Tibial nerve (tissue), 4 donors: ENCODE data around the gene ARL8A. TPM values are rescaled to one million over a fixed set of nuclear protein-coding genes. Genes with fewer than 3 reads are reported as not detected.
A peak's percentile ranks its signal among the peaks of the same experiment; 100 is the strongest.

Experiments used
- DNase-seq, 2 donors: peaks; one replicate each; pipeline ENCODE4 v3.0.0-alpha.2; 2019; ENCODE audit warnings: low spot score in 2 of 2
- H3K27ac ChIP-seq, 4 donors: fragments of 200-600 bp; sonication (generic) in 3 of 4; one replicate each; pipeline ENCODE4 v1.5.1; 2017 to 2019; ENCODE audit warnings: mild to moderate bottlenecking in 1 of 4
- H3K27me3 ChIP-seq, 2 donors: fragments of 200-600 bp; sonication (generic) in 1 of 2; one replicate each; pipeline versions ENCODE4 v1.5.1 to v1.6.0; 2017 to 2019
- H3K36me3 ChIP-seq, 3 donors: fragments of 200-600 bp; sonication (generic); one replicate each; pipeline ENCODE4 v1.5.1; 2018 to 2019
- H3K4me1 ChIP-seq, 4 donors: fragments of 200-600 bp; sonication (generic) in 3 of 4; one replicate each; pipeline ENCODE4 v1.5.1; 2017 to 2019
- H3K4me3 ChIP-seq, 4 donors: fragments of 200-600 bp; sonication (generic) in 3 of 4; one replicate each; pipeline ENCODE4 v1.5.1; 2017 to 2019; ENCODE audit warnings: mild to moderate bottlenecking in 1 of 4, moderate library complexity in 1 of 4
- H3K9me3 ChIP-seq, 4 donors: fragments of 200-600 bp; sonication (generic) in 3 of 4; one replicate each; pipeline ENCODE4 v1.5.1; 2017 to 2019
- EP300 ChIP-seq, 2 donors: sonication (generic); formaldehyde crosslinking; IDR thresholded peaks; one replicate each; pipeline ENCODE4 v1.6.1; 2017; ENCODE audit warnings: antibody characterized with exemption in 2 of 2, mild to moderate bottlenecking in 1 of 2
- POLR2A ChIP-seq, 2 donors: fragments of 450-650 bp; IDR thresholded peaks; one replicate each; pipeline ENCODE4 v1.6.1; 2017; ENCODE audit warnings: antibody characterized with exemption in 2 of 2, mild to moderate bottlenecking in 2 of 2, moderate library complexity in 2 of 2
- WGBS, 2 donors: methylation state at CpG; one replicate each; pipeline ENCODE4 v1.1.5; 2018; 5-methylcytosine and 5-hydroxymethylcytosine counted together
- total RNA-seq, 4 donors: library from RNA; depleted of rRNA; stranded (reverse); fragments of >200 nt; gene quantifications; one replicate each; pipeline ENCODE4 v1.1.0, GENCODE V29; 2016
- TF ChIP-seq, protein P1 (sequence below), 5 experiments: fragments of 200-600 bp in 3 of 5; fragments of 450-650 bp in 2 of 5; sonication (generic) in 3 of 5; IDR thresholded peaks; one replicate each; pipeline ENCODE4 v1.5.1; 2016 to 2019; ENCODE audit warnings: antibody characterized with exemption in 5 of 5, mild to moderate bottlenecking in 3 of 5, moderate library complexity in 2 of 5

Gene ARL8A
- total RNA-seq, 4 donors from 2014 or later, result 35.0 to 64.5 (median 49.3) TPM

DNA sequence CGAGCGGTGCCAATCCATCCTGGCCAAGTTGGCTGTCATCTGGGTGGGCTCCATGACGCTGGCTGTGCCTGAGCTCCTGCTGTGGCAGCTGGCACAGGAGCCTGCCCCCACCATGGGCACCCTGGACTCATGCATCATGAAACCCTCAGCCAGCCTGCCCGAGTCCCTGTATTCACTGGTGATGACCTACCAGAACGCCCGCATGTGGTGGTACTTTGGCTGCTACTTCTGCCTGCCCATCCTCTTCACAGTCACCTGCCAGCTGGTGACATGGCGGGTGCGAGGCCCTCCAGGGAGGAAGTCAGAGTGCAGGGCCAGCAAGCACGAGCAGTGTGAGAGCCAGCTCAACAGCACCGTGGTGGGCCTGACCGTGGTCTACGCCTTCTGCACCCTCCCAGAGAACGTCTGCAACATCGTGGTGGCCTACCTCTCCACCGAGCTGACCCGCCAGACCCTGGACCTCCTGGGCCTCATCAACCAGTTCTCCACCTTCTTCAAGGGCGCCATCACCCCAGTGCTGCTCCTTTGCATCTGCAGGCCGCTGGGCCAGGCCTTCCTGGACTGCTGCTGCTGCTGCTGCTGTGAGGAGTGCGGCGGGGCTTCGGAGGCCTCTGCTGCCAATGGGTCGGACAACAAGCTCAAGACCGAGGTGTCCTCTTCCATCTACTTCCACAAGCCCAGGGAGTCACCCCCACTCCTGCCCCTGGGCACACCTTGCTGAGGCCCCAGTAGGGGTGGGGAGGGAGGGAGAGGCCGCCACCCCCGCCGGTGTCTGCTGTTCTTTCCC is 16.5 kb downstream of the ARL8A start:
- Histone ChIP-seq H3K4me1 (peaks cover 0 to 68% (median 51%) of the 10 kb centered on the region in 4 donors), H3K4me3 (no peak overlapping the region), H3K36me3 (peaks cover 0 to 14% (median 0%) of the 10 kb centered on the region in 3 donors), H3K27me3 (no peaks in the 10 kb centered on the region), H3K27ac (peak overlapping the region; percentile 86 to 98 (median 92)), H3K9me3 (no peaks in the 10 kb centered on the region)
- TF ChIP-seq POLR2A (IDR thresholded peaks at IDR 0.05) (no peak), EP300 (IDR thresholded peaks at IDR 0.05) (no peak)
- TF ChIP-seq, protein P1, sequence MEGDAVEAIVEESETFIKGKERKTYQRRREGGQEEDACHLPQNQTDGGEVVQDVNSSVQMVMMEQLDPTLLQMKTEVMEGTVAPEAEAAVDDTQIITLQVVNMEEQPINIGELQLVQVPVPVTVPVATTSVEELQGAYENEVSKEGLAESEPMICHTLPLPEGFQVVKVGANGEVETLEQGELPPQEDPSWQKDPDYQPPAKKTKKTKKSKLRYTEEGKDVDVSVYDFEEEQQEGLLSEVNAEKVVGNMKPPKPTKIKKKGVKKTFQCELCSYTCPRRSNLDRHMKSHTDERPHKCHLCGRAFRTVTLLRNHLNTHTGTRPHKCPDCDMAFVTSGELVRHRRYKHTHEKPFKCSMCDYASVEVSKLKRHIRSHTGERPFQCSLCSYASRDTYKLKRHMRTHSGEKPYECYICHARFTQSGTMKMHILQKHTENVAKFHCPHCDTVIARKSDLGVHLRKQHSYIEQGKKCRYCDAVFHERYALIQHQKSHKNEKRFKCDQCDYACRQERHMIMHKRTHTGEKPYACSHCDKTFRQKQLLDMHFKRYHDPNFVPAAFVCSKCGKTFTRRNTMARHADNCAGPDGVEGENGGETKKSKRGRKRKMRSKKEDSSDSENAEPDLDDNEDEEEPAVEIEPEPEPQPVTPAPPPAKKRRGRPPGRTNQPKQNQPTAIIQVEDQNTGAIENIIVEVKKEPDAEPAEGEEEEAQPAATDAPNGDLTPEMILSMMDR (IDR thresholded peaks at IDR 0.05), result no peak
- WGBS, 2 donors, result 88 to 94% methylated on average over 11 to 26 of the region's 26 CpGs
- DNase-seq, result no peak

DNA sequence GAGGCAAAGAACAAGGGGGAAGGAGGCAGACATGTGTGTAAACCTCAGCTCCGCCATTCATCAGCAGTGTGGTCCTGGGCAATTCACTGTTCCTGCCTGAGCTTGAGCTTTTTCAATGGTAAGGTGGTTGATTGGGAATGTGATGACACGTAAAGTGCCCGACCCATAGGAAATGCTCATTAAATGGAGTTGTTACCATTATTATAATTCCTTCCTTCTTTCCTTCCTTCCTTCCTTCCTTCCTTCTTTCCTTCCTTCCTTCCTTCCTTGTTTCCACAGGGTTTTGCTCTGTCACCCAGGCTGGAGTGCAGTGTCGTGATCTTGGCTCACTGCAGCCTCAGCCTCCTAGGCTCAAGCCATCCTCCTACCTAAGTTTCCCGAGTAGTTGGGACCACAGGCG is 17.5 kb downstream of the ARL8A start:
- 81 to 86% methylated on average over 6 of the region's 6 CpGs for WGBS, 2 donors
- TF ChIP-seq EP300 (IDR thresholded peaks at IDR 0.05) (no peak), POLR2A (IDR thresholded peaks at IDR 0.05) (no peak)
- TF ChIP-seq, protein P1 (IDR thresholded peaks at IDR 0.05), result no peak

DNA sequence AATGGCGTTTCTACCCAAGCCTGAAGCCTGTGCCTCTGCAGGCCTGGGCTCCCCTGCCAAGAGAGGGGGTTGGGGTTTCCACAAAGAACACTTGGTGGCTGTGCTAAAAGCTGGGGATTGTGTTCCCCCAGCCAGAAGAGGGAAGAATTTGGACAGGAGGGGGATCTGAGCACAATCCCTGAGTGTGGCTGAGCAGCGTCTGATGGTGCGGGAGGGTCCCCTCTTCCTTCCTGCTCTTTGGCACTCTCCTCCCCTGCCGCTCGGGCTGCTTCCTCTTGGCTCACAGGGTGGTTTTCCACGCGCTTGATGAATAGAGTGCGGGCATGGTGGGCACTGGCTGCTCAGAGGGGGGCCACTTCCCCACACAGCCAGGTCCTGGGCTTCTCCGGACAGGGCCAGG is 18.1 kb downstream of the ARL8A start:
- 19 to 41% methylated on average over 6 to 9 of the region's 9 CpGs for WGBS, 2 donors
- no peak for DNase-seq
- no peak for TF ChIP-seq POLR2A (IDR thresholded peaks at IDR 0.05)
- TF ChIP-seq, protein P1 (IDR thresholded peaks at IDR 0.05), result no peak
- peak in 1 of 2 donors; percentile 73 for TF ChIP-seq EP300 (IDR thresholded peaks at IDR 0.05)
- Histone ChIP-seq H3K27me3 (no peaks in the 10 kb centered on the region), H3K9me3 (no peaks in the 10 kb centered on the region), H3K4me3 (peak overlapping the region in 1 of 4 donors; percentile 51), H3K4me1 (peaks cover 0 to 67% (median 38%) of the 10 kb centered on the region in 4 donors), H3K36me3 (peaks cover 0 to 8% (median 0%) of the 10 kb centered on the region in 3 donors), H3K27ac (peak overlapping the region; percentile 35 to 98 (median 68))

More for the DNA sequence above, 17.5 kb downstream of the ARL8A start:
- Histone ChIP-seq H3K4me3 (no peak overlapping the region), H3K9me3 (no peaks in the 10 kb centered on the region), H3K4me1 (peaks cover 0 to 67% (median 42%) of the 10 kb centered on the region in 4 donors), H3K27me3 (no peaks in the 10 kb centered on the region), H3K36me3 (peaks cover 0 to 8% (median 0%) of the 10 kb centered on the region in 3 donors), H3K27ac (peak overlapping the region; percentile 42 to 98 (median 90))
- no peak for DNase-seq

DNA sequence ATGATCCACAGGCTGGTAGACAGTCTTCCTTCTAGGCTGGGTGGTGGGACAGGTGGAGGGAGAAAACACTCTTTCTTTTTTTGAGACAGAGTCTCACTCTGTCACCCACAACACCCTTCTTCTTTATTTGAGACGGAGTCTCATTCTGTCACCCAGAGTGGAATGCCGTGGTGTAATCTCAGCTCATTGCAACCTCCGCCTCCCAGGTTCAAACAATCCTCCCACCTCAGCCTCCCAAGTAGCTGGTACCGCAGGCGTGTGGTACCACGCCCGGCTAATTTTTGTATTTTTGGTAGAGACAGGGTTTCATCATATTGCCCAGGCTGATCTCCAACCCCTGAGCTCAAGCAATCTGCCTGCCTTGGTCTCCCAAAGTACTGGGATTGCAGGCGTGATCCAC is 18.9 kb downstream of the ARL8A start:
- Histone ChIP-seq H3K4me1 (peaks cover 0 to 64% (median 30%) of the 10 kb centered on the region in 4 donors), H3K9me3 (no peaks in the 10 kb centered on the region), H3K4me3 (peak overlapping the region in 1 of 4 donors; percentile 51), H3K36me3 (peaks cover 0 to 8% (median 0%) of the 10 kb centered on the region in 3 donors), H3K27me3 (no peaks in the 10 kb centered on the region), H3K27ac (peak overlapping the region; percentile 35 to 98 (median 68))
- 73 to 80% methylated on average over 8 of the region's 8 CpGs for WGBS, 2 donors
- no peak for DNase-seq
- TF ChIP-seq POLR2A (IDR thresholded peaks at IDR 0.05) (no peak), EP300 (IDR thresholded peaks at IDR 0.05) (no peak)
- TF ChIP-seq, protein P1 (IDR thresholded peaks at IDR 0.05), result no peak

DNA sequence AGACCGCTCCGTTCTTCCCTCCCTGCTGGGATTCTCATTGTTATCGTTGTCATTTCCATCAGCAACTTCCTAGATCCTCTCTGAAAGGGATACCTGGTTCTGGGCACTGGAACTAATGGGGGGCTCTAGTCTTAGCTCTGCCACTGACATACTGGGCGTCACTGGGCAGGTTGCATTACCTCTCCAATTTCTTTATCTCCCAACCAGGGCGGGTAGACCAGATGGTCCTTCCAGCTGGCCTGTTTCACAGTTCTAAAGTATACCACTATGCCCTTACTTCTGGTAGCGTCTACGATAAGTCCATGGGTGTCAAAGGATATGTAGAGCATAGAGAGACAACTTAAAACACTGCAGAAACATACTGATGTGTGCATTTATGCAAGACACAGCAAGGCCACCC is 20.4 kb downstream of the ARL8A start:
- peaks cover 0 to 8% (median 0%) of the 10 kb centered on the region in 3 donors for H3K36me3 ChIP-seq

More for the DNA sequence above, 20.4 kb downstream of the ARL8A start:
- peak overlapping the region; percentile 20 to 51 (median 40) for H3K4me3 ChIP-seq
- H3K9me3 ChIP-seq, result no peaks in the 10 kb centered on the region
- peak overlapping the region; percentile 80 to 98 (median 88) for H3K27ac ChIP-seq
- H3K4me1 ChIP-seq, result peaks cover 0 to 51% (median 20%) of the 10 kb centered on the region in 4 donors
- 59 to 64% methylated on average over 7 of the region's 7 CpGs for WGBS, 2 donors
- TF ChIP-seq EP300 (IDR thresholded peaks at IDR 0.05) (no peak), POLR2A (IDR thresholded peaks at IDR 0.05) (no peak)
- TF ChIP-seq, protein P1 (IDR thresholded peaks at IDR 0.05), result no peak
- H3K27me3 ChIP-seq, result no peaks in the 10 kb centered on the region
- DNase-seq, result no peak
